Lung (tissue), 12 donors: ENCODE data around the gene L3MBTL4. TPM values are rescaled to one million over a fixed set of nuclear protein-coding genes. Genes with fewer than 3 reads are reported as not detected.
"Not testable (repeated sequence)": the region's sequence is repeated elsewhere in the genome, so short reads cannot be mapped to it uniquely, and the experiment has no call there.

ENCODE experiments used
- ATAC-seq: fragments of 200-7000 bp; cut with Tn5 transposase; one replicate; pipeline ENCODE4 v1.9.1; 2020; ENCODE audit warnings: moderate number of reproducible peaks; ENCODE audit not compliant: insufficient read depth, low FRiP score
- DNase-seq, 3 donors: peaks; one replicate each; pipeline ENCODE4 v3.0.0-alpha.2; 2013 to 2017
- H3K27ac ChIP-seq, 2 donors: one replicate each; pipeline ENCODE4 v1.5.1; 2013; ENCODE audit warnings: mild to moderate bottlenecking in 2 of 2, moderate library complexity in 2 of 2, control low read depth in 1 of 2, inconsistent platforms in 1 of 2, low read depth in 1 of 2, low read length in 1 of 2
- H3K27me3 ChIP-seq, 3 donors: one replicate each; pipeline ENCODE4 v1.5.1; 2013; ENCODE audit warnings: low read length in 2 of 3; ENCODE audit not compliant: control insufficient read depth in 3 of 3, insufficient read depth in 3 of 3
- H3K36me3 ChIP-seq, 4 donors: one replicate each; pipeline ENCODE4 v1.5.1; 2013; ENCODE audit warnings: low read length in 4 of 4, mild to moderate bottlenecking in 1 of 4, moderate library complexity in 1 of 4; ENCODE audit not compliant: control insufficient read depth in 4 of 4, insufficient read depth in 4 of 4
- H3K4me1 ChIP-seq, 5 donors: one replicate each; pipeline ENCODE4 v1.5.1; 2013; ENCODE audit warnings: low read length in 5 of 5, mild to moderate bottlenecking in 2 of 5, moderate library complexity in 1 of 5; ENCODE audit not compliant: control insufficient read depth in 5 of 5, insufficient read depth in 5 of 5
- H3K4me3 ChIP-seq: one replicate; pipeline ENCODE4 v1.5.1; 2013; ENCODE audit warnings: mild to moderate bottlenecking, control low read depth, moderate library complexity
- H3K9ac ChIP-seq, 2 donors: one replicate each; pipeline ENCODE4 v1.5.1; 2013; ENCODE audit warnings: low read length in 2 of 2, control low read depth in 1 of 2; ENCODE audit not compliant: insufficient read depth in 1 of 2
- H3K9me3 ChIP-seq, 4 donors: one replicate each; pipeline ENCODE4 v1.5.1; 2013; ENCODE audit warnings: low read length in 3 of 4, mild to moderate bottlenecking in 1 of 4, moderate library complexity in 1 of 4; ENCODE audit not compliant: control insufficient read depth in 4 of 4, insufficient read depth in 3 of 4
- CTCF ChIP-seq: IDR thresholded peaks from 2 replicates; pipeline ENCODE4 v1.5.1; 2012; ENCODE audit warnings: mild to moderate bottlenecking; ENCODE audit errors: control extremely low read depth, extremely low read depth
- WGBS, 2 donors: extraction: QIAGEN DNeasy Blood & Tissue Kit; methylation state at CpG; one replicate each; pipeline ENCODE4 v1.1.7; 2013; 5-methylcytosine and 5-hydroxymethylcytosine counted together
- polyA plus RNA-seq, 2 donors: library from polyadenylated mRNA; stranded (reverse); fragments of 200-250 nt; gene quantifications; one replicate each; pipeline ENCODE4 v1.2.1, GENCODE V29; 2013
- total RNA-seq, 2 donors: library from RNA; depleted of rRNA in 1 of 2; stranded (reverse); fragments of >200 nt in 1 of 2; gene quantifications; one replicate each; pipeline ENCODE4 v1.2.1, GENCODE V29; 2014 to 2021
- donor health status: control.
- donor health status: control.
- donor health status: Bipolar disorder and iron deficiency.
- donor health status: healthy.
- donor health status: DM: yes; HTN: yes; CAD: no.

Gene L3MBTL4
- total and polyA plus RNA-seq, 4 donors, result 2.8 to 16.8 (median 9.9) TPM

DNA sequence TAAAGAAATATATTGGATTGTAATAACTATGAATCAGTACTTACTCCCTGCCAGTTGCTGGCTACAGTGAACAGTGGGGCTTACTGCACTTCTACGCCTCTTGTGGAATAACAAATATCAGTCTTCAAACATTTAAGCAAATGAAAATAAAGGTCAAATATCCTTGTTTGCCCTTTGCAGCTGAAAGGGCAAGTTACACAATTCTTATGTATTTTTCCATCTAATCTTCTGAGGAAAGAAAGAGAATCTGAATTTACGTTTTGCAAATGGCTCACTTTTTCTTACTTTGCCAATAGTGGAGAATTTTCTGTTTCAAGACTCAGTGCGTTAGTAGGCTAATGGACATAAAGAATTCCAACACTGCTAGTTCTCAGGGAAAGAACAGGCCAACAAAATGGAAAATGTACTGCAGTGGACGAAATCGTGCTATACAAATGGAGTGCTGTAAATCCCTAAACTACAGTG lies 362.2 kb downstream of the L3MBTL4 start:
- TF ChIP-seq CTCF, result no peak
- no peak for ATAC-seq
- Histone ChIP-seq H3K36me3 (no peaks in the 10 kb centered on the region), H3K4me3 (no peak overlapping the region), H3K27ac (no peak overlapping the region), H3K9me3 (peaks cover 0 to 2% (median 1%) of the 10 kb centered on the region in 4 donors), H3K27me3 (no peaks in the 10 kb centered on the region), H3K4me1 (peaks cover 0 to 14% (median 10%) of the 10 kb centered on the region in 5 donors), H3K9ac (no peak overlapping the region)
- peak in 1 of 3 donors; percentile 18 for DNase-seq
- WGBS, 2 donors, result 69 to 79% methylated on average over 5 of the region's 5 CpGs

GRCh38 chr18:6047596-6047995 lies 367.1 kb downstream of the L3MBTL4 start:
- not testable (repeated sequence) for H3K4me3 ChIP-seq, H3K27ac ChIP-seq, ATAC-seq, H3K4me1 ChIP-seq, H3K36me3 ChIP-seq, H3K9ac ChIP-seq, H3K27me3 ChIP-seq, DNase-seq
- 83 to 93% methylated on average over 2 of the region's 2 CpGs for WGBS, 2 donors
- H3K9me3 ChIP-seq, result peaks cover 0 to 10% (median 1%) of the 10 kb centered on the region in 4 donors

GRCh38 chr18:6044773-6045172 lies 369.9 kb downstream of the L3MBTL4 start:
- TF ChIP-seq CTCF, result no peak
- H3K9ac ChIP-seq, result no peak overlapping the region
- H3K4me1 ChIP-seq, result no peaks in the 10 kb centered on the region
- H3K36me3 ChIP-seq, result no peaks in the 10 kb centered on the region
- peaks cover 0 to 10% (median under 1%) of the 10 kb centered on the region in 4 donors for H3K9me3 ChIP-seq
- H3K27me3 ChIP-seq, result no peaks in the 10 kb centered on the region
- H3K4me3 ChIP-seq, result no peak overlapping the region
- no peak for ATAC-seq
- no peak for DNase-seq
- no peak overlapping the region for H3K27ac ChIP-seq

GRCh38 chr18:6044319-6044718 lies 370.4 kb downstream of the L3MBTL4 start:
- H3K4me1 ChIP-seq, result no peaks in the 10 kb centered on the region
- H3K9me3 ChIP-seq, result peaks cover 0 to 10% (median under 1%) of the 10 kb centered on the region in 4 donors
- TF ChIP-seq CTCF, result no peak
- no peak overlapping the region for H3K4me3 ChIP-seq
- WGBS, 2 donors, result 72 to 82% methylated on average over 1 of the region's 1 CpG
- DNase-seq (no peak), ATAC-seq (no peak)
- no peaks in the 10 kb centered on the region for H3K36me3 ChIP-seq
- no peak overlapping the region for H3K9ac ChIP-seq
- H3K27ac ChIP-seq, result no peak overlapping the region
- H3K27me3 ChIP-seq, result no peaks in the 10 kb centered on the region
